Endothelial cell of umbilical vein (primary cell): ENCODE results near the gene HOXC12. TPM values are rescaled to one million over a fixed set of nuclear protein-coding genes. Genes with fewer than 3 reads are reported as not detected.

Source experiments
- BruUV-seq: library from RNA; stranded (reverse); fragments of 400-500 nt; replicated peaks from 2 replicates; lab custom pipeline; 2021; lab: Mats Ljungman, UMichigan
- CTCF ChIA-PET: fragments of 300-600, 350-600 bp; sonication (Branson Sonifier 250); formaldehyde crosslinking; loops from one replicate; lab custom pipeline; 2021; ENCODE audit warnings: antibody characterized with exemption, inconsistent platforms; lab: Charles Lee
- POLR2A ChIA-PET: fragments of 300-600, 350-600 bp; sonication (Branson Sonifier 250); formaldehyde crosslinking; loops from one replicate; lab custom pipeline; 2021; ENCODE audit warnings: antibody characterized with exemption, inconsistent platforms; lab: Charles Lee
- DNase-seq: peaks from one replicate; pipeline ENCODE4 v3.0.0-alpha.2; 2011; ENCODE audit warnings: low read depth, low spot score
- FAIRE-seq: peaks from 2 replicates; lab custom pipeline; 2011; peaks lifted over from hg19 to GRCh38; lab: Jason Lieb, UNC
- H2AFZ ChIP-seq: 2 replicates; pipeline ENCODE4 v1.6.0; 2012; ENCODE audit warnings: low read depth, low read length, control low read depth, inconsistent platforms
- H3K27ac ChIP-seq: 2 replicates; pipeline ENCODE4 v1.5.1; 2011; ENCODE audit warnings: low read depth, mild to moderate bottlenecking, control low read depth, low read length, moderate library complexity; ENCODE audit not compliant: insufficient read depth
- H3K27me3 ChIP-seq, 2 experiments: 2 replicates each; pipeline versions ENCODE4 v1.6.0 to v1.6.1; 2011; ENCODE audit warnings: low read length in 2 of 2, mixed read lengths in 1 of 2; ENCODE audit not compliant: control insufficient read depth in 2 of 2, insufficient read depth in 2 of 2
- H3K36me3 ChIP-seq, 2 experiments: 2 replicates in 1 of 2; 3 replicates in 1 of 2; pipeline ENCODE4 v1.5.1; 2011; ENCODE audit warnings: low read length in 2 of 2, mild to moderate bottlenecking in 1 of 2, moderate library complexity in 1 of 2; ENCODE audit not compliant: control insufficient read depth in 2 of 2, insufficient read depth in 2 of 2; ENCODE audit errors: extremely low read depth in 1 of 2
- H3K4me1 ChIP-seq: 3 replicates; pipeline ENCODE4 v1.5.1; 2011; ENCODE audit warnings: mild to moderate bottlenecking, low read length; ENCODE audit not compliant: control insufficient read depth, insufficient read depth; ENCODE audit errors: extremely low read depth
- H3K4me2 ChIP-seq: 2 replicates; pipeline ENCODE4 v1.6.1; 2011; ENCODE audit warnings: low read length, control low read depth, mixed read lengths; ENCODE audit not compliant: insufficient read depth
- H3K4me3 ChIP-seq, 3 experiments: fragments of 200-600 bp in 1 of 3; sonication (generic), shearing (Covaris generic) in 1 of 3; replicated peaks in 1 of 3; 2 replicates each; pipeline ENCODE4 v1.5.1; 2011 to 2016; ENCODE audit warnings: control low read depth in 3 of 3, low read length in 3 of 3, mild to moderate bottlenecking in 2 of 3, inconsistent platforms in 1 of 3, low read depth in 1 of 3, moderate library complexity in 1 of 3; ENCODE audit not compliant: insufficient read depth in 1 of 3
- H3K79me2 ChIP-seq: 2 replicates; pipeline ENCODE4 v1.6.0; 2012; ENCODE audit warnings: low read length, inconsistent platforms; ENCODE audit not compliant: control insufficient read depth, insufficient read depth
- H3K9ac ChIP-seq: replicated peaks from 2 replicates; pipeline ENCODE3; 2011; ENCODE audit warnings: low read length, control low read depth; ENCODE audit not compliant: insufficient read depth; ENCODE audit errors: extremely low read depth
- H3K9me1 ChIP-seq: replicated peaks from 3 replicates; pipeline ENCODE4 v1.6.0; 2011; ENCODE audit warnings: mild to moderate bottlenecking, low read length; ENCODE audit not compliant: control insufficient read depth, insufficient read depth; ENCODE audit errors: extremely low read depth
- H3K9me3 ChIP-seq: replicated peaks from 2 replicates; pipeline ENCODE4 v1.5.1; 2012; ENCODE audit warnings: low read length, inconsistent platforms; ENCODE audit not compliant: control insufficient read depth, insufficient read depth
- H4K20me1 ChIP-seq: replicated peaks from 2 replicates; pipeline ENCODE3; 2011; ENCODE audit warnings: mild to moderate bottlenecking, low read length; ENCODE audit not compliant: control insufficient read depth, insufficient read depth; ENCODE audit errors: extremely low read depth
- CTCF ChIP-seq, 2 donors: IDR thresholded peaks; 1 replicate in 1 of 2; 2 replicates in 1 of 2; pipeline ENCODE4 v1.5.1; 2011; ENCODE audit warnings: low read length in 2 of 2, mild to moderate bottlenecking in 2 of 2, moderate library complexity in 2 of 2, control low read depth in 1 of 2, inconsistent platforms in 1 of 2, low read depth in 1 of 2; ENCODE audit not compliant: insufficient read depth in 1 of 2; ENCODE audit errors: extremely low read depth in 1 of 2
- EZH2 ChIP-seq: IDR thresholded peaks from 2 replicates; pipeline ENCODE4 v1.6.1; 2012; ENCODE audit warnings: borderline replicate concordance, low read depth, mild to moderate bottlenecking, moderate library complexity, low read length, inconsistent platforms; ENCODE audit not compliant: severe bottlenecking
- FOS ChIP-seq: IDR thresholded peaks from 2 replicates; pipeline ENCODE4 v1.6.1; 2011; ENCODE audit warnings: mild to moderate bottlenecking, low read length, moderate library complexity, borderline replicate concordance; ENCODE audit not compliant: insufficient read depth
- GATA2 ChIP-seq: IDR thresholded peaks from 2 replicates; pipeline ENCODE4 v1.7.0; 2011; ENCODE audit warnings: low read depth, mild to moderate bottlenecking, moderate library complexity, mixed read lengths, low read length; ENCODE audit not compliant: insufficient read length, insufficient read depth
- JUN ChIP-seq: IDR thresholded peaks from 2 replicates; pipeline ENCODE4 v1.6.1; 2011; ENCODE audit warnings: borderline replicate concordance, low read depth; ENCODE audit not compliant: insufficient read length, insufficient read depth
- MYC ChIP-seq: IDR thresholded peaks from one replicate; pipeline ENCODE4 v1.6.1; 2011; ENCODE audit warnings: mild to moderate bottlenecking, low read depth, low read length
- POLR2A ChIP-seq: IDR thresholded peaks from 2 replicates; pipeline ENCODE4 v1.6.1; 2012; ENCODE audit warnings: low read depth, mild to moderate bottlenecking, control low read depth, low read length
- POLR2AphosphoS5 ChIP-seq: IDR thresholded peaks from 2 replicates; pipeline ENCODE4 v1.6.1; 2012; ENCODE audit warnings: low read depth, mild to moderate bottlenecking, control low read depth, low read length, moderate library complexity; ENCODE audit not compliant: insufficient read depth
- dilution Hi-C: fragments of 300-500 bp; cut with MboI; formaldehyde crosslinking; loops from one replicate; pipeline ENCODE4 v1.15.0; 2019; ENCODE audit warnings: low sequenced_read_pairs; ENCODE audit not compliant: extremely low pct_ligation_motif_present
- intact Hi-C: fragments of 100-400 bp; cut with micrococcal nuclease; formaldehyde crosslinking; loops from one replicate; pipeline ENCODE4 v1.10.0; 2022
- polyA plus RNA-seq, 4 experiments: library from polyadenylated mRNA; depleted of rRNA in 3 of 4; stranded (reverse) in 3 of 4; unstranded in 1 of 4; fragments of >200 nt; gene quantifications; 2 replicates each; pipeline versions ENCODE4 v1.2.1 to v1.2.3, GENCODE V29; 2011 to 2012; ENCODE audit warnings: missing spikeins in 1 of 4
- total RNA-seq: library from RNA; stranded (reverse); gene quantifications from 2 replicates; pipeline ENCODE4 v1.2.3, GENCODE V29; 2021
- TF ChIP-seq, protein P1 (sequence below): IDR thresholded peaks from 2 replicates; pipeline ENCODE4 v1.6.1; 2011; ENCODE audit not compliant: insufficient read depth, insufficient read length

HOXC12 gene
- total and polyA plus RNA-seq, 2 donors (not counting 3 experiments of a cell fraction or from before 2014, with no cell fraction given), result not detected

- H3K9me3 ChIP-seq, result no peaks in the 10 kb centered on the region
- no peaks in the 10 kb centered on the region for H3K4me1 ChIP-seq
- TF ChIP-seq JUN, result no peak
- no peak for TF ChIP-seq CTCF (IDR thresholded peaks at IDR 0.05; ENCODE audit: extremely low read depth in 1 of 2, insufficient read depth in 1 of 2, low read depth in 1 of 2, low read length in 2 of 2)
- no peak for TF ChIP-seq EZH2
- TF ChIP-seq POLR2AphosphoS5, result no peak
- TF ChIP-seq GATA2, result no peak
- no peak for TF ChIP-seq FOS
- TF ChIP-seq POLR2A, result no peak
- TF ChIP-seq, protein P1, sequence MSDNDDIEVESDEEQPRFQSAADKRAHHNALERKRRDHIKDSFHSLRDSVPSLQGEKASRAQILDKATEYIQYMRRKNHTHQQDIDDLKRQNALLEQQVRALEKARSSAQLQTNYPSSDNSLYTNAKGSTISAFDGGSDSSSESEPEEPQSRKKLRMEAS, result no peak
- TF ChIP-seq MYC, result no peak
- intact Hi-C loops, result no loop called here
- no peak for DNase-seq
- H3K4me2 ChIP-seq, result no peak overlapping the region
- CTCF ChIA-PET, result interaction anchor here (1.2 to 2.2 kb wide), 2 partner anchors 11 to 261 kb away, joined by 3 to 9 read pairs; no protein-coding TSS in a partner anchor
- no peak overlapping the region for H3K27ac ChIP-seq
- dilution Hi-C loops, result no loop called here
- BruUV-seq, result no TSS peak
- no peak overlapping the region for H2AFZ ChIP-seq
- POLR2A ChIA-PET, result no interaction called here
- H3K79me2 ChIP-seq, result no peaks in the 10 kb centered on the region
- no peaks in the 10 kb centered on the region for H4K20me1 ChIP-seq
- no peaks in the 10 kb centered on the region for H3K36me3 ChIP-seq
- H3K4me3 ChIP-seq, result no peak overlapping the region
- no peak for FAIRE-seq
- peaks cover 78 to 95% of the 10 kb centered on the region in 2 experiments for H3K27me3 ChIP-seq
- no peaks in the 10 kb centered on the region for H3K9me1 ChIP-seq
- no peak overlapping the region for H3K9ac ChIP-seq
These were observed 14.2 kb upstream of the HOXC12 start for GRCh38 chr12:53940443-53941014.
